ENCODE measurements around the gene ARMC7.
"Not testable (repeated sequence)": the region's sequence is repeated elsewhere in the genome, so short reads cannot be mapped to it uniquely, and the experiment has no call there.

The ARMC7 gene

DNA sequence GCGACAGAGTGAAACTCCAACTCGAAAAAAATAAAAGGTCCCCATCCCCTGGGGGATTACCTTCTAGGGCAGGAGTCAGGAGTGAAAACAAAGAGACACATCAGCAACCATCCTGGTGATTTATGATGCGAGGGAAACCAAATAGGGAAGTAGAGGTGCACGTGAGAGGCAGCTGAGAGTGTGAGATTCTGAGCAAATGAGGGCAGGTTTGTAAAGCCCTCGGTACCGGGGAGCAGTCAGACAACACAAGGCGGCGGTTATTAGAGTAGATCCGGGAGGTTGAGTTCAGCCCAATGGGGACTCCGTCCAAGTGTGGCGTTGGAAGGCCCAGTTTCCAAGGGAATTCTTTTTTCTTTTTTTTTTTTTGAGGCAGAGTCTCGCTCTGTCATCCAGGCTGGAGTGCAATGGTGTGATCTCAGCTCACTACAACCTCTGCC lies 7.4 kb upstream of the ARMC7 start:
- no peak for DNase-seq (ENCODE audit: low read depth)

DNA sequence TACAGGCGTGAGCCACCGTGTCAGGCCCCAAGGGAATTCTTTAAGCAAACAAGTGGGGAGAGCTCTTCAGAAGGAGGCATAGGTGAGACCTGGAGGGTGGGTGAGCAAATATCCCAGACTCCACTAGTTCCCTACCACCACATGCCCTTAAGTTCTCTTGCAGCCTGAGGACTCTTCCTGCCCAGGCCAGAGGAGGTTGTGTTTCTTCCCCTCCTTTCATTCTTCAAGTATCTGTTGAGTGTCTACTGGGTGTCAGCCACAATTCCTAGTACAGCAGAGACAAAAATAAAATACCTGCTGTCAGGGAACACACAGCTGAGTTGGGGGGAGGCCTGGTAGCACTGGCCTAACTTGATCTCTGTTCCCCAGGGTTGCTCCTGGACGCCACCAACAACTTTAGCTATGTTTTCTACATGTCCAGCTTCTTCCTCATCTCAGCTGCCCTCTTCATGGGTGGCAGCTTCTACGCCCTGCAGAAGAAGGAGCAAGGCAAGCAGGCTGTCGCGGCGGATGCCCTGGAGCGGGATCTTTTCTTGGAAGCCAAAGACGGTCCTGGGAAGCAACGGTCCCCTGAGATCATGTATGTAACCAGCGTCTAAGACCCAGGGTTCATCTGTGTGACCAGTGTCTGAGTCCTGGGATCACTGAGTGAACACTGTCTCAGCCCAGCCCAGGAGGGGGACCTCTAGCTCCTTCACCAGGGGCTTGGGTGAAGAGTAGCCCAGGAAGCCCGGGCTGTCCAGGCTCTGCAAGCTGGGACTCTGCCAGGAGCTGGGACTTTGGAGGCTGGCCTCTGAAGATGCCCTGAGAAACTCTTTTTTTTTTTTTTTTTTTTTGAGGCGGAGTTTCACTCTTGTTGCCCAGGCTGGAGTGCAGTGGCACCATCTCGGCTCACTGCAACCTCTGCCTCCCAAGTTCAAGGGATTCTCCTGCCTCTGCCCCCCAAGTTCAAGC lies 5.9 kb upstream of the ARMC7 start:
- no peak for DNase-seq (ENCODE audit: low read depth)

DNA sequence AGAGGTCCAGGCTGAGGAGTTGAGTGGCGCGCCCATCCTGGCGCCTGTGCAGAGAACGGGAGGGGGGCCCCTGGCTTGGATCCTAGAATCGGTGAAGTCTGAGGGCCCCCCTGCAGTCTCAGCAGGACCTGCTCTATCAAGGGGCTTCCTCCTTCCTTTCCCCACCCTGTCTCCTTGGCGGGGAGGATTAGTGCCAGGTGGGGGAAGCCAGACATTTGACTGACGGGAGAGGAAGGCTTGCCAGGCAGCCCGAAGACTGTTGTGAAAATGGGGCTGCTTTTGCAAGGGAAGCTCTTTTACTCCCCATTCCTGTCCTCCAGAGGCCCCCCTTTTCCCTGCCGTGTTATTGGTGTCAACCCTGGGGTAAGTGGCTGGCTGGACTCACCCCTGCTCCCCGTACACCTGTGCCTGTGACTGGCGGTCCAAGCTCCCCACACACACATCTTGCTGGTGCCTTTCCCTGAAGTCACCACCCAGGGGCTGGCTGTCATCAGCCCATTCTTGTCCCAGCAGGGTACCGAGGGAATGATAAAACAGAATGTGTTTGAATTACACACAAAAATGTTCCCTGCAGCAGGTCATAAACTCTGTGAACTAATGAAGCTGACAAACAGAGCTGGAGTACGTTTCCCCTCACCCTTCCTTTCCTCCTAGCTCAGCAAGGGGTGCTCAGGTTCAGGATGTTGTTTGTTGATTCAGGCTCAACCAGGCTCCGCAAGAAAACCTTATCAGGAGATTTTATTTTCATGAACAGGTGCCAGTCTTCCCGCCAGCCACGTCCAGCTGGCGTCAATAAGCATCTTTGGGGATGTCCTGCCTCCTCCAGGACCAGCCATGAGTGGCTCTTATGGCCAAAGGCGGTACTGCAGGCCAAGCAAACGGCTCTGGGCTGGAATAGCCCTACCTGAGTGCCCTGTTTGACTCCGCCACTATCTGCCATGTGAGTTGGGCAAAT lies 4.4 kb upstream of the ARMC7 start:
- peak; percentile 44 for DNase-seq (ENCODE audit: low read depth)

DNA sequence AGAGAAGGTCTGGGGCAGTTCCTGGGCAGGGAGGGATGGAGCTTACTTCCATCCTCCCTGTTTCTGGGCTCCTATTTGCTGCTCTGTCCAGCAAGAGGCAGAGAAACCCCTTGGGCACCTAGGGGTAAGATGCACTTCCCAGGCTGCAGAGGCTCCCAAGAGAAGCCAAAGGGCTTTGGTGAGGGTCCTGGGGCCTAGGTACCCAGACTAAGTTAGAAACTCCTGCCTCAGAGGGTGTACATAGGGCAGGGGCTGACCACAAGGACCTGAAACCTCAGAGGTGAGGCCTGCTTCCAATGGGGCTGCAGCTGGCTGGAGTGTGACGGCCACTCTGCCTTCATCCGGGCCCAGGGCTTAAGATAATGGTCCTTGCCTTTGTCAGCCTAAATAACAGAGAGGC lies 1.6 kb upstream of the ARMC7 start:
- no peak for DNase-seq (ENCODE audit: low read depth)

DNA sequence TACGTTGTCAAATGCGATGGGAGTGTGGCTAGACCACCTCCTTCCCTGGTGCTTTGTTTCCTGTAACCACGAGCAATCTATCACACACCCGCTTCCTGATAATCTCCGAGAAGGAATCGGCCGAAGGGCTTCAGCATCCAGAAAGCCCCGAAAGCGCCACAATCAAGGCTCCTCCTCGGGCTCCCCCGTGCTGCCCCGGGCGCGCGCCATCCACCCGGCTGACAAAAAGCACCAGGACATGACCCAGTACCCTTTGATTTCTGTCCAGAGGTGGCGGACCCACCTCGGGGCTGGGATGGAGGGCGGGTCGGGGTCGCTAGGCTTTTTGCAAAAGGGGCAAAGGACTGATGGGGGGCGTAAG lies 743 bp upstream of the ARMC7 start:
- DNase-seq (ENCODE audit: low read depth): no peak

DNA sequence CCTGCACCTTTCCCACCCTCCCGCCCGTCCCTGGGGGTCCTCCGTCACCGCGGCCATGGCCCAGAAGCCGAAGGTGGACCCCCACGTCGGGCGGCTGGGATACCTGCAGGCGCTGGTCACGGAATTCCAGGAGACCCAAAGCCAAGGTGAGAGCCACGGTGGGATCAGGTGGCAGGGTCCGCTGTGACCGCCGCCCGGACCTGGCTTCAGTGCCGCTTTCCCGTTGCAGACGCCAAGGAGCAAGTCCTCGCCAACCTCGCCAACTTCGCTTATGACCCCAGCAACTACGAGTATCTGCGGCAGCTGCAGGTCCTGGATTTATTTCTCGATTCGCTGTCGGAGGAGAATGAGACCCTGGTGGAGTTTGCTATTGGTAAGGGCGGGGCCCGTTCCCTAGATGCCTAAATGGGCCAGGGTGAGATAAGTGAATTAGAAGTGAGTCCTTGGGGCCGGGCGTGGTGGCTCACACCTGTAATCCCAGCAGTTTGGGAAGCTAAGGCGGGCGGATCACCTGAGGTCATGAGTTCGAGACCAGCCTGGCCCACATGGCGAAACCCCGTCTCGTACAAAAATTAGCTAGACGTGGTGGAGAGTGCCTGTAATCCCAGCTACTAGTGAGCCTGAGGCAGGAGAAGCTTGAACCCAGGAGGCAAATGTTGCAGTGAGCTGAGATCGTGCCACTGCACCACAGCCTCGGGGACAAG lies 617 bp downstream of the ARMC7 start:
- peak; percentile 29 for DNase-seq (ENCODE audit: low read depth)

DNA sequence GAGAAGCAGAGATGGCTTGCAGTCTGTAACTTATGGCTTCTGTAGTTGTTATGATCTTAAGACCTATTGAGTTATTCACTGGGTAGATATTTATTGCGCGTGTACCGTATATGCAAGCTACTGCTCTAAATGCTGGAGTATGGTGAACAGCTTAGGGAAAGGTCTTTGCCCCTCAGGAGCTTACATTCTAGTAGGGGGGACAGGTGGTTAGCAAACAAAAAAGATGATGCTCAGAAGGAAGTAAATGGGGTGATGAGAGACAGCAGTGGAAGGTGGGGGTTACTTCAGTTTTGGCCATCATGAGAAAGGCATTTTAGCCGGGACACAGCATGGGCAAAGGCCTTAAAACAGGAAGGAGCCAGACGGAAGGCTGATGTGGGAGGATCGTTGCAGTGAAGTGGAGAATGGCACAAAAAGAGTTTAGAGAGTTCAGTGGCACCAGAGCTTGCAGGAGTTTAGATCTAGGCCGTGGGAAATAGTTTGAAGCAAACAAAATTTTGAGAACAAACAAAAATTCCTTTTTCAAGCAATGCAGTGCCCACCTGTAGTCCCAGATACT lies 2.1 kb downstream of the ARMC7 start:
- DNase-seq (ENCODE audit: low read depth): no peak

DNA sequence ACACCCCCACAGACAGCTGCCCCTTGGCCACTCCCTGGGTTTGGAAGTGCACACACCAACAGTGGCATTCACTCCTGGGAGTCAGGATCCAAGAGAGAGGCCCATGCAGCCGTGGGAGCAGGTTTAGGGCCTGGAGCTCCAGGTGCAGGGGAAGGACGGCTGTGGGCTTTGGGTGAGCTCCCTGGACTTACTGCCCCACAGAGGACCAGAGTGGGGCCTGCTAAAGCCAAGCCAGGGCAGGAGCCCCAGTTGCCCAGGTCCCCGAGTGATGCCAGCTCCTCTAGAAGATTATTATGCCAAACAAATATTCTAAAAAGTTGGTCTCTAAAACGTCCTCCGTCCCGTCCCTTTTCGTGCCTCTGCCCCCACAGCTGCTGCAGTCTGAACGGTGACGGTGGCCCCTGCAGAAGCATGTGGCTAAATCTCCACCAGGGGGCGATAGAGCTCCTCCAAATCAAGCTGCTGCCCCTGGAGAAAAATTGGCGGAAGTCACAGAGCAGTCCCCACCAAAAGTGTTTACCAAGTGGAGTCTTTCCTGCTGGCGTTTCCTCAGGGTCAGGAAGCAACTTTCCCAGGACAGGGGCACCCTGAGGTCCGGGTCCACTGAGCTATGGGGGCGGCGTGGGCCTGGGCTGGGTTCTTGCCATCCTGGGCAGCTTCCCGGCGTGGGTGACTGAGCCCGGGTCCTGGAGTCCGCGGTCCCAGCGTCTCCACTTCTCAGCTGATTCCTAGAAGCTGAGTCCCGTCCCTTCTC lies 4.2 kb downstream of the ARMC7 start:
- peak; percentile 90 for DNase-seq (ENCODE audit: low read depth)

DNA sequence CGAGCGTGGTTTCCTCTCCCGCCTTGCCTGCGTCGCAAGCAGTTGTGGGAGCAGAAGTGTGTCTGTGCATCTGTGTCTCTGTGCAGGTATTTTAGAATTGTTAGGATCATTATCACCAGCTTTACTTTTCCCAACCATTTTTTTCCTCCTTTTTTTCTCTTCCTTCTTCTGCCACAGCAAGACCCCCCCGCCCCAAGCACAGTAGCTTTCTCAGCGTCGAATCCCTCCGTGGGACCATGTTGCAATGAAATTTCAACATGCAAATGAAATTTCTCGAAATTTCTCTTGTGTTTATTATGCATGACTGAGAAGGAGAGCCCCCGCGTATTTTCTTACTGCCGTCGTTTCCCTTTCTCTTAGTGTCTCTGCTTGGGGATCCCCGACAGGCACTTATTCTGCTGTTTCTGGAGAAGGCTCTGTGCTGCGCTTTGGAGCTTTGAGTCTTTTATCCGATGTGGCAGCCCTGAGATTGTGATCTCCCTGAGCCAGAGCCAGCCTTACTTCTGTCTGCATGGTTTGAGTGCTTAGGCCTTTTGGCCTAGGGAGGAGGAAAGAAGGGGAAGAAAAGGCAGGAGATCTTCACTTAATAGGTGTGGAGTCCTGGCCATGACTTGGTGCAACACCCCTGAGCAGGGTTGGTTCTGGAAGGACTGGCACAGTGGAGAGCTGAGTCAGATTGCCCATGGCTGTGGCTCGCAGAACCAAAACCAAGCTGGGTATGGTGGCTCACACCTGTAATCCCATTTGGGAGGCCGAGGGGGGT lies 5.0 kb downstream of the ARMC7 start:
- no peak for DNase-seq (ENCODE audit: low read depth)

DNA sequence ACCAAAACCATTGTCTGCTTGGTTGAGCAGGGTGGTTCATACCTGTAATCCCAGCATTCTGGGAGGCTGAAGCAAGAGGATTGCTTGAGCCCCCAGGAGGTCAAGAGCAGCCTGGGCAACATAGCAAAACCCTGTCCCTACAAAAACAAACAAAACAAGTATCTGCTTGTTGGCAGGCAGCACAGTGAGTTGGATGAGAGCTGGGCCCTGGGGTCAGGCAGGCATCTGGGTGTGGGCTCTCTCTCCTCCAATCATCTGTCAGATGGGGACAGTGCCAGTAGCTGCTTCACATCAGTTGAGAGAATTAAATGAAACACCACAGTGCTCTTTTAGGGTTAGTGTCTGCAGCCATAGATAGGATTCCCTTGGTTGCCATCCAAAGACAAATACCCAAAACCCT lies 5.8 kb downstream of the ARMC7 start:
- no peak for DNase-seq (ENCODE audit: low read depth)

DNA sequence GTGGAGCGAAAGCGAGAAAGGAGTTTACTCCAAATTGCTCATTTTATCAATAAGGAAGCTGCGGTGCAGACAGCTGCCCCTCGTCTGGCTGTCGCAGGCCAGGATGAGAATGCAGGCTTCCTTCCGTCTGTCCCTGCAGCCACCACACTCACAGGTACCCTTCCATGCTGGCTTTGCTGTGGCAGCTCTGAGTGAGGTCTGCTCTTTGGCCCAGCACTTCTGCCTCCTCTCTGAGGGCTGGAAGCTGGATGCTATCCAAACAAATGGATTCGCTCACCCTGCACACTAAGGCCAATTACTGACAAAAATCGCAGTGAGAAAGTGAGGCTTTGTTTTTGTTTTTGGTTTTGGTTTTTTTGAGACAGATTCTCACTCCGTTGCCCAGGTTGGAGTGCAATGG lies 7.0 kb downstream of the ARMC7 start:
- DNase-seq (ENCODE audit: low read depth): no peak

DNA sequence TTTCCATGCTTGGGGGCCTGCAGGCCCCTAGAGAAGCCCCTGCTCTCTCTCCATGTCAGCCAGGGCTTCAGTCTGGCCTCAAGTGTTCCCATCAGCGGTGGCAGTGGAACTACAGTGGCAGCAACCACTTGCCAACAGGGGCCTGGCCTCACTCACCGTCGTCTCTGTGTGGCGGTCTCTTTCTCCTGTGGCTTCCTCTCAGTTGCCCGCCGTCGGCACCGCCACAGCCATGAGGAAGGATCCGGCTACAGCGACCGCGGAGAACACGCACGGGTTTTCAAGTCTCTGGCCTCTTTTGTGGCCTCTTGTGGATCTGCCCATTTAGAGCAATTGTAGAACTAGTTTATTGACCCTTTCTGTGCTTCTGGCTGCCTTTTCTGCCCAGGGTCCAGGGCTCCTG lies 8.5 kb downstream of the ARMC7 start:
- no peak for DNase-seq (ENCODE audit: low read depth)

DNA sequence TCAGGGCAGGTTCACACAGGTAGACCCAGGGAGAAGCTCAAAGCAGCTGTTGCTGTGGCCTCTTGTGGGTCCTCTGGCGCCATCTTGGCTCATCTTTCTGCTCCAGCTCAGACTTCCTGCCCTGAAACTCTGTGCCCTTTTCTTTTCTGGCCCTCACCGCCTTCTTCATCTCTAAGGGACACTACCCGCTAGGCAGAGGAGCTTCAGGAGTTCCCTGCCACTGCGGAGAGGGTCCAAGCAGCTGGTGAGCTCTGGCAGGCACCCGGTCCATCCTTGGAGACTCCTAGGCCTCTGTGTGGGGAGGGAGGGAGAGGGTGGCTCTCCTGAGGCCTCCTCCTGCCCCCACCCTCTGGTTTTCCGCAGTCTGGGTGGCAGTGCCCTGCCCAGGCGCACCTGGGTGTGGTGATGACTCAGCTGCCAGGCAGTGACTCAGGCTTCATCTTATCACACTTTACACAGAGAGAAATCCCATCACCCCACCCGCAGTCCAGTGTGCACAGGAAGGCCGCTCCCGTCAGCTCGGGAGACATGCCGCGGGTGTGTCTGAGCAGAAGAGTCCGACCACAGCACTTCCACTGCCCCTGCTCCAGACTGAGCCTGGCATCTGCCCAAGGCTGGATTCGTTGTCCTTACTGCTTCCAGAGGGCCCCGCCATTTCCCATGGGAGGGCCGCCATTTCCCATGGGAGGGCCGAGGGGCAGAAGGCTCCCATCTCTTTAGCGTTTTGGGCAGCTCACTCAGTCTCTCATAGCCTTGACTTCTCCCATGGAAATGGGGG lies 14.5 kb downstream of the ARMC7 start:
- DNase-seq (ENCODE audit: low read depth): peak; percentile 21

DNA sequence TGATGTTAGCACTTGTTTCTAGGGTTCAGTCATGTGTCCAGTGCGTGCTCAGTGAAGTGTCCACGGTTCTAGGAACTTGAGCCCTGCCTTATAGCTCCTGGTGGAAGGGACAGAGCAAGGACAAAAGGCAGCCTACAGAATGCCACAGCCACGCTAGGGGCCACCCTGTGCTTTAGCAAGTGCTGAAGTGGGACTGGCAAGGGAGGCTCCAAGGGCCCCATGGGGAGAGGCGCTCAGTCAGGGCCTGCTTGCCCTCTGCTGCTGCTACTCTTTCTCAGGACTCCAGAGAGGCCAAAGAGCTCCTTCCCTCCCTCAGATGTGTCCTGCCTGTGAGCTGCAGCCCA lies 15.0 kb downstream of the ARMC7 start:
- DNase-seq (ENCODE audit: low read depth): no peak

DNA sequence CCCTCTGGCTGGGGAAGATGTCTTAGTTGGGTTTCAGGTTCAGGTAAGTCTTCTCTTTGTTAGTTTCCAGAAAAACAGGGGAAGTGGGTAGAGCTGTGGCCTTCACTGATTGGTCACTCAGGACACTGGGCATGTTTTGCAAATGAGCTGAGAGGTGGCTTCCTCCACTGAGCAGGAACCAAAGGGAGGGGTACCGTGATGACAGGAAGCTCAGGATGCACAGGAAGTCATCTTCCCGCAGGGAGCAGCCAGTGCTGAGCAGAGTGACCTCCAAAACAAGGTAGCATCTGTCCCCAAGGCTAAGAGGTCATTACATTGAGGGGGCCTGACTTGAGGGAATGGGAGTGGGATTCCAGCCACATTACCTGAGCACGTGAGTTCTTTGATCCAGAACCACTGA lies 16.2 kb downstream of the ARMC7 start:
- no peak for DNase-seq (ENCODE audit: low read depth)

DNA sequence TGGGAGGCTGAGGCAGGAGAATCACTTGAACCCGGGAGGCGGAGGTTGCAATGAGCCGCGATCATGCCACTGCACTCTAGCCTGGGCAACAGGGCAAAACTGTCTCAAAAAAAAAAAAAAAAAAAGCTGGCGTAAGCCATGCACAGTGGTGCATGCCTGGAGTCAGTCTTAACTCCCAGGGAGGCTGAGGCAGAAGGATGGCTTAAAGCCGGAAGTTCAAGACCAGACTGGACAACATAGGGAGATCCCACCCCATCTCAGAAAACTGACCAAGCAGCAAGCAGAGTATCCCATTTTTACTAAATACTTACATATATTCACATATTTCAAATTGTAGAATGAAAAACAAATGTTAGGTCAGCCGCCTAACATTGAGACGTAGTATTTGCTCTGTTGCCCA lies 17.2 kb downstream of the ARMC7 start:
- no peak for DNase-seq (ENCODE audit: low read depth)

DNA sequence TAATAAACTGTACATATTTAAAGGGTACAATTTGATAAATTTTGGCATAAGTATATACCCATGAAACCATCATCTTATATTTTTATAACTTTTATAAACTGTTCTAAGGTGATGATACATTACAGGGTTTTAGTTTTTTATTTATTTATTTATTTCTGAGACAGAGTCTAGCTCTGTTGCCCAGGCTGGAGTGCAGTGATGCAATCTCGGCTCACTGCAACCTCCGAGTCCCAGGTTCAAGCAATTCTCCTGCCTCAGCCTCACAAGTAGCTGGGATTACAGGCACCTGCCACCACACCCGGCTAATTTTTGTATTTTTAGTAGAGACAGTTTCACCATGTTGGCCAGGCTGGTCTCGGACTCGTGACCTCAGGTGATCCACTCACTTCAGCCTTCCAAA lies 18.2 kb downstream of the ARMC7 start:
- not testable (repeated sequence) for DNase-seq (ENCODE audit: low read depth)

DNA sequence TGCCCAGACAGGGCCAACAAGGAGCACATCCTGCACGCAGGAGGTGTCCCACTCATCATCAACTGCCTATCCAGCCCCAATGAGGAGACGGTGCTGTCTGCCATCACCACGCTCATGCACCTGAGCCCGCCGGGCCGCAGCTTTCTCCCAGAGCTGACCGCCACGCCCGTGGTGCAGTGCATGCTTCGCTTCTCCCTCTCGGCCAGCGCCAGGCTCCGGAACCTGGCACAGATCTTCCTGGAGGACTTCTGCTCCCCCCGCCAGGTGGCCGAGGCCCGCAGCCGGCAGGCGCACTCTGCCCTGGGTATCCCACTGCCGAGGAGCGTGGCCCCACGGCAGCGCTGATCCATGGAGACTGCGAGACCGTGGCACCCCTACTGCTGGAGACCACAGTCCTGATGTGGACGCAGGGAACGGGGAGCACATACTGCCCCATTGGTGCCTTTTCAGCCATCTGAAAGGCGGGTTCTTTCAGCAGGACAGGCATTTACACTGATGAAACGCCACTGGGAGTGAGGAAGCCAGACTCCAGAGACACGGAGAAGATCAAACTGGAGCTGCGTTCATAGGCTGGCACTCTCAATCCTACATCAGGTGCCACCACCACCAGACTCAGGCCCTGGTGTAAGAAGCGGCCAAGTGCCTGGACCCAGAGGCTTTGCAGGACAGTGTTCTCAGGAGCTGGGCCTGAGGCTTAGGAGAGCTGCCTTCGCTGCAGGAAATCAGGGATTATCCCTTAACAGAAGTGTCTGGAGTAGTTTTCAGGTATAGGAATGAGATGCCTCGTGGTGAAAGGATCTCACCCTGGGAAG lies 19.1 kb downstream of the ARMC7 start:
- no peak for DNase-seq (ENCODE audit: low read depth)

DNA sequence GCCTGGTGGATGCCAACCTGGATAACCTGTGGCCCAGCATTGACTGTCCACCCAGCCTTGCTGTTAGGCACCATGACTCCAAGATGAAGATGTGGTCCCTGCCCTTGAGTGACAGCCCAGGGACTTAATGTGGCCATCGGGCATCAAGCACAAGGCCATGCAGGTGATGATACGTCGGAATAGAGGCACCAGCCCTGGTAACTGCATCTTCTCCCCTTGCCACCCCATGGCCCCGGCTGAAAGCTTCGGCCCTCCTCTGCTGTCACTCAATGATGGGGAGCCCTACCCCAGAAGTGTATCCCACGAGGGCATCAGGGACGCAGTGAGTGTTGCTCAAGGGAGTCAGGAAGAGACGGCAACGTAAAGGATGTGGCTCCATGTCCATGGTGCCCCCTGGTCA lies 19.8 kb downstream of the ARMC7 start:
- DNase-seq (ENCODE audit: low read depth): no peak

Data from EH (cell line).